GM23338 (cell line): ENCODE measurements around the gene SPECC1.

Source experiments
- JUNB ChIP-seq: IDR thresholded peaks from one replicate; pipeline ENCODE4 v1.6.1; 2016; ENCODE audit warnings: antibody characterized with exemption; ENCODE audit not compliant: unreplicated experiment
- STAT1 ChIP-seq: IDR thresholded peaks from one replicate; pipeline ENCODE4 v1.6.1; 2016; ENCODE audit warnings: antibody characterized with exemption; ENCODE audit not compliant: unreplicated experiment
- TF ChIP-seq, protein P1 (sequence below), 2 experiments: fragments of 200-600 bp in 1 of 2; sonication (generic) in 1 of 2; conservative IDR thresholded peaks; 2 replicates each; pipeline versions ENCODE4 v1.5.1 to v1.6.1; 2016 to 2017; ENCODE audit warnings: antibody characterized with exemption in 2 of 2, low read depth in 2 of 2, mild to moderate bottlenecking in 2 of 2, moderate library complexity in 1 of 2
- TF ChIP-seq, protein P2 (sequence below): IDR thresholded peaks from 2 replicates; pipeline ENCODE4 v1.6.1; 2016; ENCODE audit warnings: antibody characterized with exemption

DNA sequence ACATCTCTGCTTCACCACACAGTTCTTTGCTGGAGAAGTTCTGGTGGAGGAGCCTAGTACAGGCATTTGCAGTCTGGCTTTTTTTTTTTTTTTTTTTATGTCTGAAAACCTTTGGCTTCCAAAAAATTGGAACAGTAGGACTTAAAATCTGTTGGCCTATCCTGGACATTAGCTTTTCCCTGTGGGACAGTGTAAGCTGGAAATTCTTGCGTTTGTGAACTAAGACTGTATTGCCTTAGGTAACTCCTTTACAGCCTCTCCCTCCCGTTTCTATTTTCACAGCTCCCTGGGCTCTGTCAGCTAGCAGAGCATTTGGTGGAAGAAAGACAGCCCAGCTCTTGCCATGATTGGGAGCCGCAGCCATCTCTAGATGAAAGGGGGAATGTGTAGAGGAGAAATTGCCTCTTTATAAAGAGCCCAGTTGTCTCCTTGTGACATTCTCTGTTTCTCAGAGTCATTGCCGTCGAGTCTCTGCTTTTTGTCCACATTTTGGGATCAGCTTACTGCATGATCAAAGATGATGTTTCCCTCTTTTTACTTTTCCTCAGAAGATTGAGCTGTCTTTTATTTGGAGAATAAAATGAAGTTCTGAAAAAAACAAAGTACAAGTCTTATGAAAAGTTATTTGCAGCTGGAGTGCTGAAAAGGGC, 227.5 kb downstream of the SPECC1 start:
- TF ChIP-seq JUNB = no peak
- TF ChIP-seq, protein P1, sequence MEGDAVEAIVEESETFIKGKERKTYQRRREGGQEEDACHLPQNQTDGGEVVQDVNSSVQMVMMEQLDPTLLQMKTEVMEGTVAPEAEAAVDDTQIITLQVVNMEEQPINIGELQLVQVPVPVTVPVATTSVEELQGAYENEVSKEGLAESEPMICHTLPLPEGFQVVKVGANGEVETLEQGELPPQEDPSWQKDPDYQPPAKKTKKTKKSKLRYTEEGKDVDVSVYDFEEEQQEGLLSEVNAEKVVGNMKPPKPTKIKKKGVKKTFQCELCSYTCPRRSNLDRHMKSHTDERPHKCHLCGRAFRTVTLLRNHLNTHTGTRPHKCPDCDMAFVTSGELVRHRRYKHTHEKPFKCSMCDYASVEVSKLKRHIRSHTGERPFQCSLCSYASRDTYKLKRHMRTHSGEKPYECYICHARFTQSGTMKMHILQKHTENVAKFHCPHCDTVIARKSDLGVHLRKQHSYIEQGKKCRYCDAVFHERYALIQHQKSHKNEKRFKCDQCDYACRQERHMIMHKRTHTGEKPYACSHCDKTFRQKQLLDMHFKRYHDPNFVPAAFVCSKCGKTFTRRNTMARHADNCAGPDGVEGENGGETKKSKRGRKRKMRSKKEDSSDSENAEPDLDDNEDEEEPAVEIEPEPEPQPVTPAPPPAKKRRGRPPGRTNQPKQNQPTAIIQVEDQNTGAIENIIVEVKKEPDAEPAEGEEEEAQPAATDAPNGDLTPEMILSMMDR (conservative IDR thresholded peaks at IDR 0.05; ENCODE audit: low read depth in 2 of 2) = no peak
- no peak for TF ChIP-seq STAT1
- TF ChIP-seq, protein P2, sequence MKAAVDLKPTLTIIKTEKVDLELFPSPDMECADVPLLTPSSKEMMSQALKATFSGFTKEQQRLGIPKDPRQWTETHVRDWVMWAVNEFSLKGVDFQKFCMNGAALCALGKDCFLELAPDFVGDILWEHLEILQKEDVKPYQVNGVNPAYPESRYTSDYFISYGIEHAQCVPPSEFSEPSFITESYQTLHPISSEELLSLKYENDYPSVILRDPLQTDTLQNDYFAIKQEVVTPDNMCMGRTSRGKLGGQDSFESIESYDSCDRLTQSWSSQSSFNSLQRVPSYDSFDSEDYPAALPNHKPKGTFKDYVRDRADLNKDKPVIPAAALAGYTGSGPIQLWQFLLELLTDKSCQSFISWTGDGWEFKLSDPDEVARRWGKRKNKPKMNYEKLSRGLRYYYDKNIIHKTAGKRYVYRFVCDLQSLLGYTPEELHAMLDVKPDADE = no peak
